Measurements from ENCODE around the gene KCNK18. TPM values are rescaled to one million over a fixed set of nuclear protein-coding genes. Genes with fewer than 3 reads are reported as not detected.
A peak's percentile ranks its signal among the peaks of the same experiment; 100 is the strongest.

KCNK18 gene
- total and polyA plus RNA-seq, 2 experiments from 2014 or later: not detected

GRCh38 chr10:117162093-117163060 is 34.9 kb upstream of the KCNK18 start:
- Histone ChIP-seq H3K79me2 (replicated peaks; ENCODE audit: insufficient read depth) (no peaks in the 10 kb centered on the region), H3K27me3 (ENCODE audit: insufficient read depth) (peaks cover 96% of the 10 kb centered on the region), H3K27ac (ENCODE audit: low read depth) (no peak overlapping the region), H2AFZ (no peak overlapping the region), H4K20me1 (replicated peaks; ENCODE audit: insufficient read depth) (peaks cover 5% of the 10 kb centered on the region; the same call in 1 of the 2 replicates), H3K4me2 (peak overlapping the region; percentile 78), H3K36me3 (ENCODE audit: insufficient read depth) (no peaks in the 10 kb centered on the region), H3K4me3 (peak overlapping the region; percentile 54), H3F3A (replicated peaks; ENCODE audit: low read depth) (0 out of 2 replicates have a peak, but pooled peaks cover 6% of the 10 kb centered on the region), H3K4me1 (ENCODE audit: insufficient read depth) (peaks cover 55% of the 10 kb centered on the region), H3K9me2 (ENCODE audit: insufficient read depth) (no peaks in the 10 kb centered on the region)
- Mint-ChIP-seq H3K4me3 (peak overlapping the region; percentile 68), H3K27me3 (ENCODE audit: insufficient read depth, low read depth, poor library complexity) (peaks cover 96% of the 10 kb centered on the region), H3K4me1 (peaks cover 62% of the 10 kb centered on the region), H3K36me3 (ENCODE audit: low read depth) (no peaks in the 10 kb centered on the region), H3K27ac (no peak overlapping the region), H3K9me3 (no peaks in the 10 kb centered on the region; the same call in 2 of the 3 replicates)
- DNase-seq (ENCODE audit: low spot score): peak; percentile 81
- TF ChIP-seq REST (IDR thresholded peaks at IDR 0.05; ENCODE audit: unreplicated experiment) (no peak), POLR2AphosphoS5 (IDR thresholded peaks at IDR 0.05; ENCODE audit: low read depth) (no peak), EZH2 (IDR thresholded peaks at IDR 0.05; ENCODE audit: low read depth, unreplicated experiment) (peak; percentile 88), ETS1 (IDR thresholded peaks at IDR 0.05) (peak; percentile 19; the same call in 1 of the 2 replicates)
- peak; percentile 50 for ATAC-seq

- Mint-ChIP-seq H3K4me3 (peak overlapping the region; percentile 57), H3K27ac (no peak overlapping the region), H3K27me3 (ENCODE audit: insufficient read depth, low read depth, poor library complexity) (peaks cover 96% of the 10 kb centered on the region), H3K36me3 (ENCODE audit: low read depth) (no peaks in the 10 kb centered on the region), H3K9me3 (no peaks in the 10 kb centered on the region; the same call in 2 of the 3 replicates), H3K4me1 (peaks cover 59% of the 10 kb centered on the region)
- H2AFZ ChIP-seq: no peak overlapping the region; the same call in 1 of the 2 replicates
- no peaks in the 10 kb centered on the region for H3K9me2 ChIP-seq (ENCODE audit: insufficient read depth)
- no peaks in the 10 kb centered on the region for H3K79me2 ChIP-seq (replicated peaks; ENCODE audit: insufficient read depth)
- peaks cover 96% of the 10 kb centered on the region for H3K27me3 ChIP-seq (ENCODE audit: insufficient read depth)
- peak; percentile 81 for DNase-seq (ENCODE audit: low spot score)
- H3K4me1 ChIP-seq (ENCODE audit: insufficient read depth): peaks cover 50% of the 10 kb centered on the region
- peak overlapping the region; percentile 78 for H3K4me2 ChIP-seq
- H3F3A ChIP-seq (replicated peaks; ENCODE audit: low read depth): 0 out of 2 replicates have a peak, but pooled peaks cover 6% of the 10 kb centered on the region
- H3K27ac ChIP-seq (ENCODE audit: low read depth): no peak overlapping the region
- no peaks in the 10 kb centered on the region for H3K36me3 ChIP-seq (ENCODE audit: insufficient read depth)
- peaks cover 5% of the 10 kb centered on the region; the same call in 1 of the 2 replicates for H4K20me1 ChIP-seq (replicated peaks; ENCODE audit: insufficient read depth)
- peak; percentile 61 for ATAC-seq
- peak overlapping the region; percentile 54 for H3K4me3 ChIP-seq
- peak; percentile 79 for TF ChIP-seq EZH2 (IDR thresholded peaks at IDR 0.05; ENCODE audit: low read depth, unreplicated experiment)
- no peak for TF ChIP-seq EZH2phosphoT487 (IDR thresholded peaks at IDR 0.05; ENCODE audit: unreplicated experiment)
- no peak for TF ChIP-seq ZNF462 (CRISPR knock-in tag; IDR thresholded peaks at IDR 0.05)
Observed at GRCh38 chr10:117163061-117163953, 34.0 kb upstream of the KCNK18 start.
